Activated CD4-positive, alpha-beta T cell treated with anti-CD3 and anti-CD28 coated beads, Interleukin-2, Interleukin-6, amounts not matched to agents 100 ng/mL and 50 ng/mL, durations not matched to agents 16 hours and 8 hours (primary cell): Measurements from ENCODE around the gene SLC35C1.
A peak's percentile ranks its signal among the peaks of the same experiment; 100 is the strongest.
"Not testable (repeated sequence)": the region's sequence is repeated elsewhere in the genome, so short reads cannot be mapped to it uniquely, and the experiment has no call there.

Experiments
- DNase-seq: peaks from one replicate; pipeline ENCODE4 v3.0.0-alpha.2; 2020

SLC35C1 gene

GRCh38 chr11:45791524-45791923, 13.4 kb upstream of the SLC35C1 start:
- DNase-seq, result no peak

GRCh38 chr11:45794169-45794568, 10.8 kb upstream of the SLC35C1 start:
- DNase-seq, result no peak

DNA sequence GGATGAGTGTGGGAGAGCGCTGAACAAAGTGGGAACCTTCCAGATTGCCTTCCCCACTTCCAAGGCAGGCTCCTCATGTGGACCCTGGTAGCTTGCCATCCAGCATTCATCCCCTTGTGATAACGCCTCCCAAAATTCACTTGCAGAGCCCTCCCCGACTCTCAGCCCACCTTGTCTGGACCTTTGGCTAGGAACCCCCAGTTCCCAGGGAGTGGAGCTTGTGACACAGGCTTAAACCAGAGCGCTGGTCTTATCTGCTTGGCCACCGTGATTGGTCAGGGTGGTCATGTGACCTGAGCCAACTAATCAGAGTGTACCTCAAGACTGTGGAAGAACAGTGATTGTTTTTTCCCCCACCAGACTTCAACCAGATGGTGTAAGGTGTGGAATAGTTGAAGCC, 9.6 kb upstream of the SLC35C1 start:
- DNase-seq, result no peak

DNA sequence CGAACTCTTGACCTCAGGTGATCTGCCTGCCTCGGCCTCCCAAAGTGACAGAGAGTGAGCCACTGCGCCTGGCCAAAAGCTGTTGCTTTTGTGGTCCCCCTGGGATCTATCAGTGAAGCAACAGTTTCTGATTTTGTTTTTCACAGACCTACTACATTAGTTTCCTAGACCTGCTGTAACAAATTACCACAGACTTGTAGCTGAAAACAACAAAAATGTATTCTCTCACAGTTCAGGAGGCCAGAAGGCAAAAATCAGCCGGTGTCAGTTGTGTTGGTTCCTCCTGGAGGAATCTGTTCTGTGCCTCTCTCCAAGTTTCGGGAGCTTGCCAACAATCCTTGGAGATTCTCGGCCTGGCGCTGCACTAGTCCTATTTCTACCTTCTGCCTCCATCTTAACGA, 8.5 kb upstream of the SLC35C1 start:
- DNase-seq, result no peak

- no peak for DNase-seq
Measured at GRCh38 chr11:45798793-45799441, 6.0 kb upstream of the SLC35C1 start.

DNA sequence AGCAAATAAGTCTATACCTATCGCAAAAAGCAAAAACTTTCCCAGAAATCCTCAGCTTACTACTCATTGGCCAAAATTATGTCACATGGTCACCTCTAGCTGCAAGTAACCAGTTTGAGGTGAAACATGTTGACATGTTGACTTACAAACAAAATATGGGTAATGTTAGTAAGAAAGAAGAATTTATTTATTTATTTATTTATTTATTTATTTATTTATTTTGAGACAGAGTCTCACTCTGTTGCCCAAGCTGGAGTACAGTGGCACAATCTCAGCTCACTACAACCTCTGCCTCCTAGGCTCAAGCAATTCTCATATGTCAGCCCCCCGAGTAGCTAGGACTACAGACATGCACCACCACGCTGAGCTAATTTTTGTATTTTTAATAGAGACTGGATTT, 5.4 kb upstream of the SLC35C1 start:
- DNase-seq, result no peak

GRCh38 chr11:45800261-45800660, 4.7 kb upstream of the SLC35C1 start:
- no peak for DNase-seq

DNA sequence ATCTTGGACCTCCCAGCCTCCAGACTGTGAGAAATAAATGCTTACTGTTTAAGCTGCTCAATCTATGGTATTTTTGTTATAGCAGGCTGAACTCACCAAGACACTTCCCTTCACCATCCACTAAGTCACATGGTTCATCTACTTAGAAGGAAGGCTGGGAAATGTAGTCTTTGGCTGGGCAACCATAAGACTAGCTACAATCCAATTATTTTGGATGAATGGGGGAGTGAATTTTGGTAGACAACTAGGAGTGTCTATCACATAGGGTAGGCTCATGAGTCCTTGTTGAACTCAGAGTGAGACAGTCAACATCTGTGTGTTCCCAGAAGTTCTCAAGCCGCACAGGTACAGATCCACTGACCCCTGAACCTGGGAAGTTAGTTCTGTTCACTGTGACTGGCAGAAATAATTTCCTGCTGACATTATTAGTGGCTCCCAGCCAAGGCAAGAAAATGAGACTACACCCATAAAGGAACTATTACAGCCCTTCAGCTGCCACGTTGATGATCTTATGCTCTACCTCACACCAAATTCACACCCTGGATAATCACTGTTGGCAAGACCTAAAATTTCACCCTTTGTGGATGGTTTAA, 3.1 kb upstream of the SLC35C1 start:
- no peak for DNase-seq

GRCh38 chr11:45802531-45803317, 2.2 kb upstream of the SLC35C1 start:
- no peak for DNase-seq

DNA sequence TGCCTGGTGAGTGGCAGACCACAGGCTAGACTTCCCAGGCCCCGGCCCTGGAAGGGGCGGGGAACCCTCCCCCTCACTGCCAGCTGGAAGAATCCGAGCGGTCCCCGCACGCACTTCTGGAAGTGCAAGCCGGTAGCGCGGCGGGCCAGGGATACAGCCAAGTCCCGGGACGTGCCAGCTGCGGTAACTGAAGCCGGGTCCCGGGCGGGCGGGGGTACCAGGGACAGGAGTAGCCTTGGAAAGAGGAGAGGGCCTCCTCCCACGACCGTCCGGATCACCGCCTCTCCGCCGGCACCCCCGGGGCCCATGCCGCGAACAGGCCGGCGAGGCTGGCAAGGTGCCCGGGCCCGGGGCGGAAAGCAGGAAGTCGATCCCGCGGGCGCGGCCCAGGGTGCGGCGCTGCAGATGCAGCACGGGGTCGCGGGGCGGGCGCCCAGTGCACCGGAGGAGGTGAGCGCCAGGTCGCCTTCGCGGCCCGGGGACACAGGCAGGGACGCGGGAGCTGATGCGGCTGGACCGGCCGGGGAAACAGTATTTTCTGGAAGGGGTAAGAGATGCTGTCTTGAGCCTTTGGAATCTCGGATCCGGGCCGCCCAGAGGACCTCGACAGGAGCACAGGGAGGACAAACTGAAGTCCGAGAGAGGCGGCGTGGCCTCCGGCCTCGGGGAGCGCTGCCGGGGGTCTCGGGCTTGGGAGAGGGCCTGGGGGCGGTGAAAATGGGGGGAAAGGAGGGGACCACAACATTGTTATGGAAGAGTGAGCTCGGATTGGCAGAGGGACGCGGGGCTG, 783 bp upstream of the SLC35C1 start:
- DNase-seq, result peak; percentile 64

DNA sequence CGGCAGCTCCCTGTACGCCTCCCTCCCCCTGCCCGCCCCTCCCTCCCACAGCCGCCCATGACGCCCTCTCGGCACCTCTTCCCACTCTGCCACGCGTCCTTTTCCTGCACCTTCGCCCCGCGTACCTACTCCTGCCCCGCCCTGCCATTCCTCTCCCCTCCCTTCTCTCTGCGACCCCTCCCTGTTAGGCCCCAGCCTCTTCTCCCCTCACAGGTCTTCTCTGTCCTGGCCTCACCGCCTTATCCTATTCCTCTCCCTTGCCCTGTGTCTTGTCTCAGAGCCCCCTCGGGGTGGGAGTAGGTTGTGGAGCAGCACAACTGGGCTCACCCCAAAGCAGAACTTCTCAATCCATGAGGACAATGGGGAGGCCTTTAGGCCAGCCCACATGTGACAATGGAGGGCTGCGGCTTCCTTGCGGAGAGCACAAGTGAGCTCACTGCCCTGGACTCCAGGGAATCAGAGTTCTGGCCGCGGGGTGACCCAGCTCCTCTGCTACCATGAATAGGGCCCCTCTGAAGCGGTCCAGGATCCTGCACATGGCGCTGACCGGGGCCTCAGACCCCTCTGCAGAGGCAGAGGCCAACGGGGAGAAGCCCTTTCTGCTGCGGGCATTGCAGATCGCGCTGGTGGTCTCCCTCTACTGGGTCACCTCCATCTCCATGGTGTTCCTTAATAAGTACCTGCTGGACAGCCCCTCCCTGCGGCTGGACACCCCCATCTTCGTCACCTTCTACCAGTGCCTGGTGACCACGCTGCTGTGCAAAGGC, 539 bp downstream of the SLC35C1 start:
- DNase-seq, result no peak

- no peak for DNase-seq
Measured at GRCh38 chr11:45806072-45806933, 1.4 kb downstream of the SLC35C1 start.

- no peak for DNase-seq
Measured at GRCh38 chr11:45806937-45807791, 2.2 kb downstream of the SLC35C1 start.

DNA sequence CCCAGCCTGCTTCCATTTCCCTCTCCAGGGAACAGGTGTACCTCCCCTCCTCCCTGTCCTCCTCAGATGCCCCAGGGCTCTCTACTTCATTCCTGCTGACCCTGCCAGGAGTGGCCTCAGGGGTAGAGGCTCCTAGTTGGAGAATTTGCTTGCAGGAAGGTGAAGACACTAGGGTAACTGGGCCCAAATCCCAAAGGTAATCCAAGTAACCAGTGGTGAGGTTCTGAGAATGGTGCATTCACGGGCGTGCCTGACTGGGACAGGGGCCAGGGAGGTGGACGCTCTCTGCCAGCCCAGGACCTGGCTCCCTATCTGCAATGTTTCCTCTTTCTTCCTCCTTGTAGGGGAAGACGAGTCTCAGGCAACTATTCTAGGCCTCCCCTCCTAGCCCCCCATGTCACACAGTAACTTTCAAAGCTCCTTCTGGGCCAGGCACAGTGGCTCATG, 2.9 kb downstream of the SLC35C1 start:
- DNase-seq, result no peak

DNA sequence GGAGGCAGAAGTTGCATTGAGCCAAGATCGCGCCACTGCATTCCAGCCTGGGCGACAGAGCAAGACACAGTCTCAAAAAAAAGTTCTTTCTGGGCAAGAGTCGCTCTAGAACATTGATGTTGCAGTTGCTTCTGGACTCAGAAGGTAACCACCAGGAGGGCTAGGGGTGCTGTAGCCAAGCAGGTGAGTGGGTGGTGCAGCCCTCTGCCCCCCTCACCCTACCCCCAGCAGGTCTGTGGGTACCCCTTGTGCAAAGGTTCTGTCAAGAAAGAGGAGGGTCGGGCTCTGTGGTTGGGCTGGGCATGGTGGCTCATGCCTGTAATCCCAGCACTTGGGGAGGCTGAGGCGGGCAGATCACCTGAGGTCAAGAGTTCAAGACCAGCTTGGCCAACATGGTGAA, 3.5 kb downstream of the SLC35C1 start:
- DNase-seq, result not testable (repeated sequence)

DNA sequence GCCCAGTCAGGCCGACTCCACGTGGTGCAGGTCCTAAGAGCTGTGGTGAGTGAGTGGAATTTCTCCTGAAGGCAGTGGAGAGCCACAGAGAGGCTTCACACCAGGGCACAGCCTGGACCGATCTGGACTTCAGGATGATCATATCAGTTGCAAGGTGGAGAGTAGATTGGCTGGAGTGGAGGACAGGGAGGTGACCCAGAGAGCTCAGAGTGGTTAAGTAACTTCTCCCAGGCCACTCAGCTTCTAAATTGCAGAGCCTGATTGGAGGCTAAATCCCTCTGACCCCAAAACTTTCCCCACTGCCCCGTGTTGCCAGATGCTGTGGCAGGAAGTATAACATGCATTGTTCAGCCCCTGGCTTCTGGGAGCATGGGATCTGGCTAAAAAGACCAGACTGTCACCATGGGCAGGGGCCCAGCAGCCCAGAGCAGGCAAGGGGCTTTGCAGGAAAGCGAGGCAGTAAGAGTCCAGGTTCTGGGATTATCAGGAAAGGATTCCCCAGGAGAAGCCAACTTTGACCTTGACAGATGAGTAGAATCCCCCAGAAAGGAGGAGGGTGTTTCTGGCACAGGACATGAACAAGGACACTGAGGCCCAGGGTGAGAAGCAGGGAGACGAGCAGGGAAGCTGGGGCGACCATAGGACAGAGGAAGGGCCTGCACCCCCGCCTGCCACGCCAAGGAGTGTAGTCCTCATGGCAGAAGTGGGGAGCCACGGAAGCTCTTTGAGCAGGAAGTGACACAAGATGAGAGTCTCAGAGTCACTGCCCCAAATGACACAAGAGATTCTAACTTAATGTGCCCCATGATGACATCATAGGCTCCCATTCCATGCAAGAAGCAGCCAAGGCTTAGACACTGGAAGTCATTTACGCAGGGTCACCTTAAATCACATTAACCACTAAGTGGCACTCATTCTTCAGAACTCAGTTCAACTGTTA, 4.8 kb downstream of the SLC35C1 start:
- DNase-seq, result peak; percentile 25

DNA sequence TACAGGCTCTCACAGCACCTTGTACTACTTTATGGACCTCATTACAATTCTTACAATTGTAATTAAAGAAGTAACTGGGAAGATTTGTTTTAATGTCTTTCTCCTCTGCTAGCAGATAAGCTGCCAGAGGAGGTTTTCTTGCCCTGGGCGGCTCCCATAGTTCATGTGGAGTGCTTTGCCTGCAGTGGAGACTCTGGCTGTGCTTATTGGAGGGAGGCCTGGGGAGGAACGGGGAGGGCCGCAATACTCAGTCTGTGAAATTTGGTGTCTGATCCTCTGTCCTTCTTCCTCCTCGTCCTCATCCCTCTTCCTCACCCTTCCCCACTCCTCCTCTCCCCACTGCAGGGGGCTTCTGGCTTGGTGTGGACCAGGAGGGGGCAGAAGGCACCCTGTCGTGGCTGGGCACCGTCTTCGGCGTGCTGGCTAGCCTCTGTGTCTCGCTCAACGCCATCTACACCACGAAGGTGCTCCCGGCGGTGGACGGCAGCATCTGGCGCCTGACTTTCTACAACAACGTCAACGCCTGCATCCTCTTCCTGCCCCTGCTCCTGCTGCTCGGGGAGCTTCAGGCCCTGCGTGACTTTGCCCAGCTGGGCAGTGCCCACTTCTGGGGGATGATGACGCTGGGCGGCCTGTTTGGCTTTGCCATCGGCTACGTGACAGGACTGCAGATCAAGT, 5.6 kb downstream of the SLC35C1 start:
- DNase-seq, result no peak

DNA sequence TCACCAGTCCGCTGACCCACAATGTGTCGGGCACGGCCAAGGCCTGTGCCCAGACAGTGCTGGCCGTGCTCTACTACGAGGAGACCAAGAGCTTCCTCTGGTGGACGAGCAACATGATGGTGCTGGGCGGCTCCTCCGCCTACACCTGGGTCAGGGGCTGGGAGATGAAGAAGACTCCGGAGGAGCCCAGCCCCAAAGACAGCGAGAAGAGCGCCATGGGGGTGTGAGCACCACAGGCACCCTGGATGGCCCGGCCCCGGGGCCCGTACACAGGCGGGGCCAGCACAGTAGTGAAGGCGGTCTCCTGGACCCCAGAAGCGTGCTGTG, 6.1 kb downstream of the SLC35C1 start:
- no peak for DNase-seq
